Stomach (tissue), 4 donors: ENCODE results near the gene ELMO1.

Experiments
- CTCF ChIP-seq, 7 experiments: fragments of 450-650 bp in 4 of 7; fragments of 200-600 bp in 3 of 7; sonication (generic) in 3 of 7; IDR thresholded peaks; one replicate each; pipeline ENCODE4 v1.5.1; 2016 to 2019; ENCODE audit warnings: antibody characterized with exemption in 7 of 7, control low read depth in 2 of 7, mild to moderate bottlenecking in 1 of 7
- POLR2A ChIP-seq, 4 donors: fragments of 450-650 bp; IDR thresholded peaks; one replicate each; pipeline ENCODE4 v1.6.1; 2016; ENCODE audit warnings: antibody characterized with exemption in 4 of 4, control low read depth in 2 of 4, mild to moderate bottlenecking in 1 of 4, moderate library complexity in 1 of 4
- POLR2AphosphoS5 ChIP-seq, 3 donors: sonication (generic); formaldehyde crosslinking; IDR thresholded peaks; one replicate each; pipeline ENCODE4 v1.6.1; 2016; ENCODE audit warnings: antibody characterized with exemption in 3 of 3

DNA sequence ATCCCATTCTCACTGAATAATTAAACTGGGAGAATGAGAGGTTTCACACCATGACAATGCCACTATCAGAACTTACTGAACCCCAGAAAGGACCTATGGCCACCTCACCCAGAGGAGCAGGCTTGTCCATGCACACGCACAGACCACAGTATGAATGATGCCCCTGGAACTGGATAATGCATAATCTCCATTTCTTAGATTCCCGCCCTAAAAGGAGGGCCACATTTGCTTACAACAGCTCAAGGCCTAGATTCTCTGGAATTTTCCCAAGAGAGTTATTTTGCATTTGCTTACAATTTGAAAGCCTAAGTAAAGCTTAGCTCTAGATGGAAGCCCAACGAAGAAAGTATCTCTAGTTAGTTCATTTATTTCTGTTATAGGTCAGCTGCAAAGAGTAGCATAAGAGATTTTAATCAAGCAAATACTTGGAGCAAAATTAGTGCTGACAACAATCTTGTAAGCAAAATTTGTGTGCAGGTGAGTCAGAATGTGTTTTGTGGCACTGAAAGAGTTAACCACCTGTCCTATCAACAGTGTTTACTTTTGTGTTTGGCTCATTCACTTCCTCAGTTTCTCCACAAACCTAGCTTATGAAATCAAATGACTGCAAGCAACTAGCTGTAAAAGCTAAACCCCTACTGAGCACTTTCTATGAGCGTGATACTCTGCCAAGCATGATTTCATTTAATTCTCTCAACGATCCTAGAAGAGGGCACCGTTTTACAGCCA lies 32.1 kb downstream of the ELMO1 start:
- TF ChIP-seq CTCF (IDR thresholded peaks at IDR 0.05) (no peak), POLR2A (IDR thresholded peaks at IDR 0.05) (no peak), POLR2AphosphoS5 (IDR thresholded peaks at IDR 0.05) (no peak)
